GM19324 (cell line): ENCODE results near the gene CASP7.

Source experiments
- ATAC-seq: cut with Tn5 transposase; IDR thresholded peaks from one replicate; pipeline ENCODE4 v1.9.1; 2021; ENCODE audit warnings: mild to moderate bottlenecking, moderate library complexity; ENCODE audit not compliant: unreplicated experiment, low FRiP score

CASP7 gene

DNA sequence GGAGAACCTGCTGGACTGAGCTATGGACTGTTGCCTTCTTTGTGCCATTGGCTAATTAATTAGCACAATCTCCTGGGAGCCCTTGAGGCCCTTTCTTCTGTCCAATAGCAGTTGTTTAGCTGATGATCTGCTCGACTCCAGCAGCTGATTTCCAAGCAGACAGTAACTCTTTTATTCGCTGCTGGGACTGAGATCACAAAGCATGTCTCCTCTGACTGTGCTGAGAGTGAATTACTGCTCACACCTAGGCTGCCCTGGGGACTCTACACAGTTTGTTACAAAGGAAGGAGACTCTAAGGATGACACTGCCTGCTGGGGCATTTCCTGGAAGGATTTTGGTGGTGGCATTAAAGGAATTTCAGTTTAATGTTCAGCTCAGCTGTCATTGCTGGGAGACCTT lies 31.4 kb downstream of the CASP7 start:
- ATAC-seq: no peak

DNA sequence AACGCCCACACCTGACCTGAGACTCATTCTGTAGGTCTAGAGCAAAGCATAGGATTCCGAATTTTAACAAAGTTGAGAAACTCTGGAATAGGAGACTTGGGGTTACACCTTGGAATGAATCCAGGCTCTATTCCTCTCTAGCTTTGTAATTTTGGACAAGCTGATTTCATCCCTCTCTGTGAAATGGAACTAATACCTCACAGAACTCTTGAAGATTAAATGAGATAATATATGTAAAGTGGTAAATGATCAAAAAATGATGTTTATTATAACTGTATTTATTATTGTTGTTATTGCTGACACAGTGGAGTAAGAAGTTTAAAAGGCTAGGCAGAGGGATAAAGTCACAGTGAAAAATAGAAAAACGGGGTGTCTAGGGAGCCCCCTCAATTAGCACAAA lies 32.3 kb downstream of the CASP7 start:
- no peak for ATAC-seq

DNA sequence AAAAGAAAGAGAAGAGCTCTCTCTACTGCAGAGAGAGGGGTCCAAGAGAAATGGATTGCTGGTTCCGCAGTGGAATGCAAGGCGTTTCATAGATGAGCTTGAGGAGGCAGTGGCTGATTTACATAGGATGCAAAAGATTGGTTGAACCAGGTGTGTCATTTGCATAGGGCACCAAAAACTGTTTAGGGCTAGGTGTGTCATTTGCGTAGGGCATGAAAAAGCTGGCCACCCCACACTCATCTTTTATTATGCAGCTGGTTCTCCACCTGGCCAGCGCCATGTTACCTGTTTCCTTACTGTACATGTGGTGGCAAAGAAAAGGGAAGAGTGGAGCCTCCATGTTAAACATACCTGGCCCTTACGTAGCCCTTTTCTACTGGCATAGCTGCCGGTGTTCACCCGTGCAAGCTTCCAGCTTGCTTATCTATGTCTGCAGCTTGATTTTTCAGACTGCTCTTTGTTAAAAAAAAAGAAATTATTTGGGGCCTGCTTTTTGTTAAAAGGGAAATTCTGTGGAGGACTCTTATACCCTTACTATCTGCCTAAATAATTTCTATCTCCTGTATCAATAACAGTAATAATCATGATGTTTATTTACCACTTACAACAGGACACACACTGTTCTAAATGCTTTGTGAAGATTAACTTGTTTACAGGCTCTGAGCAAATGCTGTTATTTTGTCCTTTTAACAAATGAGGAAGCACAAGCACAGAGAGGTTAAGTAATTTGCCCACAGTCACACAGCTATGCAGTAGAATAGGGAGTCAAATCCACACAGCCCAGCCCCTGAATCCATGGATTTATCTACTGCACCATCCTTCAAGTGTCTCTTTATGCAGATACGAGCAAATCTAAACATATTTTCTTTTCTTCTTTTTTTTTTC lies 33.3 kb downstream of the CASP7 start:
- no peak for ATAC-seq

DNA sequence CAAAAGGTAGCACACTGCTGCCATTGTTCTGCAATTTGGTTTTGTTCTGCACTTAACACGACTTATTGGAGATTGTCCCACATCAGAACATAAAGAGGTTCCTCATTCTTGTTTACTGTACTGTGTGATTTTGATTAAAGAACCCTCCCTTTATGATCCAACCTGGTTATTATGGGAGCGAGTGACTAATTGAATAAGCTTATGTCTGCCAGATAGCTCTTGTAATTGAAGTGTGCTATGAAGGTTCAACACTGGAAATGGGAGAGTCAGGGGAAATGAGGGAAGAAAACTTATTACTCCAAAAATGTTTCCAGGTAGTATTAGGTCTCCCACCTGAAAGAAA lies 33.9 kb downstream of the CASP7 start:
- no peak for ATAC-seq

DNA sequence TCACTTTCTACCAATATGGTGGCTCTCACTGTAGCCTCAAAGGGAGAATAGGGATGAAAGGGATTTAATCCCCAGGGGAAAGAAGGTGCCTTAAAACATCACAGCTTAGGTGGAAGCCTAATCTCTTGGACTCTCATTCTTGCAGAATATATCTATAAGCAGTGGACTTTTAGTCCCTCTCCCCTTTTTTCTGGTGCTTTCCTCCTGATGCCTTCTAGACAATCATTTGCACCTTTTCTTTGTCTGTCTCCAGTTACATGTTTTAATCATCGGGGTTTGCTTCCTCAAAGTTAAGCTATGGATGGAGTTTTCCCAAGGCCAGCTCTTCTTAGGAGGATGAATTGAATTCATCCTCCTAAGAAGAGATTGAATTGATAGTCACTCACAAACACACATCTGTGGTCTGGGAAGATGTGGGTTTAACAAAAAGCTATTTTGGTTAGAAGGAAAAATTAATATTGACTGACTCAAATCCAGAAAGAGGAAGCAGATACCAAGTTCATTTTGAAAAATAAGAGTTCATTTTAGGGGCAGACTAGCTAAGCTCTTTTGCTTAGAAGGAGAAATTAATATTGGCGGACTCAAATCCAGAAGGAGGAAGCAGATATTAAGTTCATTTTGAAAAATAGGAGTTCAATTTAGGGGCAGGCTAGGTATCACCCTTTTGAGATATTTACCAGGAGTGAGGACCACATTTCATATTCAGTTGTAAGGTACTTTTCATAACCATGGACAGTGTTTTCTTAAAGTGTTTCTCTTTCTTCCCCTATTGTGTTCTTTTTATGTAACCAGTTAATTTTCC lies 36.6 kb downstream of the CASP7 start:
- no peak for ATAC-seq

DNA sequence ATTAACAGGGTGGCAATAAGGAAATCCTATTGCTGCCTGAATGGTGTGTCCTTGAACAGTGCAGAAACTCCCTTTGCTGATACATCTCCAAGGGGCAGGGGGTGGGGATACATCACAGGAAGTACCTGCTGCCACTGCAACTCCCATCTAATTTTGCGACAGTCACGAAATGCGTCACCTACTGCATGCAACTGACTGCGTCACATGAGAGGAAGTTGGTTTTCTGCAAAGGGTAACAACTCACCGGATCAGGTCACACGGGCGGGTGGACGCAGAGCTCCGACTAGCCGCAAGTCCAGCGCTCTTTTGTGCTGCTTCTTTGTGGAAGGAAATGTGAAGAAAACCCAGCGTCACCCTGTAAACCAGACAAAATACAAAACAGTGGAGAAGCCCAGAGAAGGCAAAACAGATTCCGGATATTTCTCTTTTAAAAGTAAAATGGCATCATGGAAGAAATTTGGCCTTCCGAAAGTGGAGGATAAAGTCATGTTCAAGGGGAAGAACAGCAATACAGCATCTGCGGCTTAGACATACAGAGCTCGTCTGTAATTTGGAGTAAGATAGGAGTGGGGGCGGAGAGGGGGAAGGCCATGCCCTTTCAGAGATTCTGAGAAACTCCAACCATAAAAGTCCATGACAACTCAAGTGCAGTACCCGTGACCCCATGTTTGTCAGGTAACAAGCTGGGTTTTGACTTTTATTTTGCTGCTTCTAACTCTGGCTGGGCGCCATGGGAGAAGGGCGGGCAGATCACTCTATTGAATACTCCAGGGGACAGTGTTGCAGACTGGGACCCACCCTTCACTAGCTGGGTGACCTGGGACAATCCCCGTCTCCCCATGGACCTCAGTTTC lies 39.5 kb downstream of the CASP7 start:
- ATAC-seq: no peak

DNA sequence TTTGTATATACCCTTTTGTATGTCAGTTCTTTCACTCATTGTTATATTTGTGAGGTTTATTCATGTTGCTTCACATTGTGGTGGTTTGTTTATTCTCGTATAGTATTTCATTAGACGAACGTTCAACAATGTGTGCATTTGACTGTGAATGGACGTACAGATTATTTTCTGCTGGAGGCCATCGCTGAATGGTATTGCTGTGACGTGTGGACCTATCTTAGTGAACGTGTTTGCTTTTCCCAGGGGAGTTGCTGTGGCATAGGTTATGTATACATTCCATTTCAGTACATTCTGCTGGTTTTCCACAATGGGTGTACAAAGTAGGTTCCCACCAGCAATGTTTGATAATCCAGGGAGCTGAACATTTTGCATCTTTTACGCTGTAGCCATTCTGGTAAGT lies 40.7 kb downstream of the CASP7 start:
- no peak for ATAC-seq

DNA sequence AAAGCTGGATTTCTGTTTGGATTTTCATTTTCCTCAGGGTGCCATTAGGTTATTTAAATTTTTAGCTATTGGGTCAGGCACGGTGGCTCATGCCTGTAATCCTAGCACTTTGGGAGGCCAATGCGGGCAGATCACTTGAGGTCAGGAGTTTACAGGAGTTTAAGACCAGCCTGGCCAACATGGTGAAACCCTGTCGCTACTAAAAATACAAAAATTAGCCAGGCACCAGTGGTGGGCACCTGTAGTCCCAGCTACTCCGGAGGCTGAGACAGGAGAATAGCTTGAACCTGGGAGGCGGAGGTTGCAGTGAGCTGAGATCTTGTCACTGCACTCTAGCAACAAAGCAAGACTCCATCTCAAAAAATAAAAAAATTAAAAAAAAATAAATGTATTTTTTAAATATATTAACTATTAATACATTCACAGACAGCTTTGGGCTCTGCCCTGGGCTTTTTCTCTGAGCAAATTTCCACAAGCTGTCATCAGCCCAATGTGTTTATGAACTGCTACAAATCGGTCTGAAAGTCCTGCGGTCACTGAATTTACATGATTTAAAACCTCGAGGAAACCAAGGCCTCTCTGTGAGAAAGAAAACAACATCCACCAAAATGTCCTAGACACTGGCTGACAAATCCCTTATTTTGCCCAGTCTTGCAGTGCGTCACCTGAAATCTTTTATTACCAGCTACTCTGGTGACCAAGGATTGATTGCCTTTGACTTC lies 52.6 kb downstream of the CASP7 start:
- no peak for ATAC-seq

DNA sequence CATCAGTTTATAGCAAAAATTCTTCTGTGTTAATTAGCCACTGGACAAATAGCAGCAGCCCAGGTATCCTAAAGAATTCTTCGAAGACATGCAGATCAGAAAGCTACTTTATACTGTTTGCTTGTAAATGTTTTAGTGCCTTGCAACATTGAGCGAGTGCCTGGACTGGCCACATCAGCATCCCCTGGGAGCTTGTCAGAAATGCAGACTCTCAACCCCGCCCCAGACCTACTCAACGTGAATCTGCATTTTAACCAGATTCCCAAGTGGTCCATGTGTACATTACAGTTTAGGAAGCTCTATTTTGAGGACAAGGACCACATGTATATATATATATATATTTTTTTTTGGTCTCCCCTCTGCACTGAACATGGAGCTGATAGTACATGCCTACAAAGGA lies 53.3 kb downstream of the CASP7 start:
- ATAC-seq: no peak

DNA sequence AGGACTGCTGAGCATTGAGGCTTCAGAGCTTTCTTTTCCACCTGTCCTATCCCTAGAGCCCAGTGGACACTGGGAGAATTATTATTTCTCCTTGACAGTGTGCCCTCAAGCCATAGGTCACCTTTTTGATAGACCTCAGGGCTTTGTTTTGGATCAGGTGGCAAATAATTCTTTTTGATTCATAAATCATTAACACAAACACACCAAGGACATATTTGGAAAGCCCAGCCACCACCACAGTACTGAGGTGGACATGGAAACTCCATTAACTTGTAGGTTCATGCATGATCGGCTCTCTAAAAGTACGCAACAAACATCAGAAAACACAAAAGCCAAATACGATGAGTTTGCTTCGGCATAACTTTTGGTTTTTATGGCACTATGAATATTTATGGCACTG lies 53.9 kb downstream of the CASP7 start:
- no peak for ATAC-seq

DNA sequence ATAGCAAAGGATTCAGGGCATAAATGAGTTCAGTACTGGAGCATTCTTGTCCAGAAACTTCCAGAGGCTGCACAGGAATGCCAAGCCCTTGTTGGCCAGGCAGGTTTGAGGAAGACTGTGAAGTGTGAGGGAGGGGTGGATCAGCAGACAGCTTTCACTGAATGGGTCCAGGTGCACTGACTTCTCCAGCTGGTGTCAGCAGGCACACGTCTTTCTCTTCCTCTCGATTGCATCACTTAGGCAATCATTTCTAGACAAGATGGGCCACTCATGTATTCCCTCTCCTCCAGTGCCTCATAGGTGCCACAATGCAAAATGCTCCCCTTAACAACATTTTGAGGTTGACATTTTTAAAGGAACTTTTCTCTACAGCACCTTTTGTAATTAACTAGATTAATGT lies 56.2 kb downstream of the CASP7 start:
- ATAC-seq: no peak

DNA sequence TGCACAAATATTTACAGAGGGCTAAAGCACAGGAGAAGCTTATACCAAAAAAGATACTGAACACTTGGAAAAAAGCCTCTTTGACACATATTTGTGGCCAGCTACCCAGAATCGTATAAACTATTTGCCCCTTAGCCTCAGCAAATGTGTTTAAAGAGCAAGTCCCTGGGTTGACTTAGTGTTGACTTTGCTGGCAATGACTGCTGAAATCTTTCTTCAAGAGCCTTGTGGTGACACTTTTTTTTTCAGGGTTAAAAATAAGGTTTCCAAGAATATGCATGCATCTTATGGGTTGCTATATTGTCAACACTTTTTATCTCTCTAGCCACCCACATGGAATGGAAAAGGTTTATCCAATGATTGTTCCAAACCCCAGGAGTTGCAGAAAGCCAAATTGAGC lies 56.9 kb downstream of the CASP7 start:
- no peak for ATAC-seq

DNA sequence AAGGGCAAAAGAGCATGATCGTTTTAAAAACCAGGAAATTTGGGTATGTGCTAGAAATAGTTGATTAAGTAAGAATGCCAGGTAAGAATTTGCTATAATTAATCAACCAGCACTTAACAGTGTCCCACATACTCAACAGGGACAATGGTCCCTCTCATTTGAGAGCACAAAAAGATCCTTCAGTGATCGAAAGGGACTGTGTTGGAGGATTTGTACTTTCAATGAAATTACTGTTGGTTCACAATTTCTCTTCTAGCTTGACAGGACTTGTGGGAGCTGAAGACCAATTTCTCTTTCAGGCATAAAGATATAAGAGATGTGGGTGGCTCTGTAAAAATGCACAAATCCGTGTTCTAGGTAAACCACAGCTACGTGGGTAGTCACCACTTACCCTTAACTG lies 59.3 kb downstream of the CASP7 start:
- no peak for ATAC-seq

DNA sequence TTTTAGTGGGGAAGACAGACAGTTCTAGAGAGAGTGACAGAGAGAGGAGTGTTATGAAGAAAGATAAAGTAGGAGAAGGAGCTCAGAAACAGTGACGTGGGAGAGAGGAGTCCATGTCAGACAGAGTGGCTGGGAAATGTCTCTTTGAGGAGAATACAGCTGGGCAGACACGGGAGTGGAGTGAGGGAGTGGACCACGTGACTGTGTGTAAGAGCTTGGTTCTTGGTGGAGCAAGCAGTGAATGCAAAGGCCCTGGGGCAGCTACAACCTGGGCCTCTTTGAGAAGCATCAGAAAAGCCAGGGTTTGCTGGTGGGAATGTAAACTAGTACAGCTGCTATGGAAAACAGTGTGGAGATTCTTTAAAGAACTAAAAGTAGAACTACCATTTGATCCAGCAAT lies 59.9 kb downstream of the CASP7 start:
- no peak for ATAC-seq

DNA sequence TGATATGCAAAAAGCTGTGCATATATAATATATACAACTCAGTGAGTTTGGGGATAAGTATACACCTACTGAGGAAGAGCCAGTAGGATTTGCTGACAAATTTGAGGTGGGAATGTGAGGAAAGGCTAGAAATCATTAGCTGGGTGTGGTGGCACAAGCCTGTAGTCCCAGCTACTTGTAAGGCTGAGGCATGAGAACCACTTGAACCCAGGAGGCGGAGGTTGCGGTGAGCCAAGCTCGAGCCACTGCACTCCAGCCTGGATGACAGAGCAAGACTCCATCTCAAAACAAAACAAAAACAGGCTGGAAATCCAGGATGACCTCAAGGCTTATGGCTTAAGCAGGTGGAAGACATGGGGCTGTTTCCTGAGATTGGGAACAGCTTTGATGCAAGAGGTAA lies 61.1 kb downstream of the CASP7 start:
- no peak for ATAC-seq

DNA sequence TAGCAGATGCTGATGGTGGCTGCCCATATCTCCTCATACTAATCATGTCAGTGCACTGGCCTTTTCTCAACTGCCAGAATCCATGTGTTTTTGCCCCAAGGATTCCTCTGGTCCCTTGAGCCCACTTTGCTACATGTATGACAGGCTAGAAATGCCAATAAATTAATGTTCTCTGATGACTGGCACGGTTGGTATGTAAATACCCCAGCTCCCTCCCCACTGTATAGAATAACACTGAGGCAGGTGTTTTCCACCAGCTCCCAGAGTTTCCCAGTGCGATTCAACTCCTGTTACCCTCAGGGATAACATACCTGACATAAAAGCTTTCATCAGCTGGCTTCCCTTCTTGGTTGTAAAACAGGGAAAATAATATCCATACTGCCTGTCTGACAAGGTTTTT lies 62.8 kb downstream of the CASP7 start:
- ATAC-seq: no peak

DNA sequence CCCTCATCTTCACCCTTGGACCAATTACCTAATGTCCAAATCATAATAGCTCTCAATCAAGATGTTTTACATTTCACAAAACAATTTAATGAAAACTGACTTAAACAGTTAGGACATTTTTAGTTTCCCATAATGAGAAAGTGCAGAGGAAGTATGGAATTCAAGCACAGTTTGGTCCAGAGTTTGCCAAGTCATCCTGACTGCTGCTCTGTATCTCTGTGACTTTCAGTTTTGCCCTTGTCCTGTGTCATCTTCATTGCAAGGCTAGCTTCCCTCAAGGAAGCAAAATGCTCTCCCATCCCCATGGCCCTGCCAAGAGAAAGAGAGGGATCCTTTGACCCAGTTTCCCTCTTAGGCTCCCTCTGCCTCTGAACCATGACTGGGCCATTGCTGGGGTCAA lies 63.9 kb downstream of the CASP7 start:
- ATAC-seq: no peak

DNA sequence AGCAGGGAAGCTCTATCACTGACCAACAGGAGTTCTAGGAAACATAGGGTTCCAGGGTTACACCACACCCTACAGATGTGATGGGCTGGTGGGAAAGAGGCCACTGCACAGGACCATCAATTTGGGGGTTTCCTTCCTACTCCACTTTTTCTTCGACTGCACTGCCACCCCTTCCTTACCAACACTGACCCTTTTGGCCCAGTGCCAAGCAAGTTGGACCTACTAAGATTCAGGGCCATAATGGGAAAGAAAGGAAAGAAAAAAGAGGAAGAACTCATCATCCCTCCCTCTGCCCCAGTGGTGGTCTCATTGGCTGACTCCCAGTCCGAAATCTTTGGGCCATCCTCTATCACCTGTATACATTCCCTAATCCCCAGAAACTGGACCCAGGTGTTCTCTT lies 65.7 kb downstream of the CASP7 start:
- no peak for ATAC-seq

DNA sequence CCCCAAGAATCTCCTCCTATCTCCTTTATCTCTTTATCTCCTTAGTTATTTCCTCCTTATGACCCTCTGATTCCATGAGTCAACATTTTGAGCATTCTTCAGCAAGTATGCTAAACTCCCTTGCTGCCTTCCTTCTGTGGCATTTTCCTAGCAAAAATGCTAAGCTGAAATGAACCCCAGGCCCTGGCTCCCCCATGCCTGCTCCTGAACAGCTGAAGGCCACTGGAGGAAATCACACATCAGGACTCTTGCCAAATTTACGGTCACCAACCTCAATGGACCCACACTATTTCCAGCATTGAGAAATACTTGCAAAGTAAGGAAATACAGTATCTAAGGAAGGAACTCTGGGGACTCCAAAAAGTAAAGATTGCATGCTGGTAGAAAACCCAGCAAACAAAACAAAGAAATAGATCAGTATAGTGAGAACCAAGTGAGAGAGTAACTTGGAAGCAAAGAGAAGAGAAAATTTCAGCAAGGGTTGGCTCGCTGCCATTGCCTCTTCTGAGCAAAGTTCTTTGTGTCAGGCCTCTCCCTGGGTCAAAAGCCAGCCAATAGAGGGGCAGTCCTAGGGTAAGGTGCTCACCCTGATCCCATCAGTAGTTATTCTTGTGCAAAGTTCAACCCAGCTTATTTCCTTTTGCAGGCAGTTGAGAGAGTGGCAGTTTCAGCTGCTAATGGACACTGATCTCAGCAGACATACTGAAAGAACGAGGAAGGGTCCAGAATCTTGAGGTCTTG lies 66.7 kb downstream of the CASP7 start:
- no peak for ATAC-seq
